Endothelial cell of umbilical vein (primary cell): ENCODE results near the gene BMPR1B.

ENCODE experiments used
- EZH2 ChIP-seq: IDR thresholded peaks from 2 replicates; pipeline ENCODE4 v1.6.1; 2012; ENCODE audit warnings: borderline replicate concordance, low read depth, mild to moderate bottlenecking, moderate library complexity, low read length, inconsistent platforms; ENCODE audit not compliant: severe bottlenecking
- FOS ChIP-seq: IDR thresholded peaks from 2 replicates; pipeline ENCODE4 v1.6.1; 2011; ENCODE audit warnings: mild to moderate bottlenecking, low read length, moderate library complexity, borderline replicate concordance; ENCODE audit not compliant: insufficient read depth
- JUN ChIP-seq: IDR thresholded peaks from 2 replicates; pipeline ENCODE4 v1.6.1; 2011; ENCODE audit warnings: borderline replicate concordance, low read depth; ENCODE audit not compliant: insufficient read length, insufficient read depth
- MYC ChIP-seq: IDR thresholded peaks from one replicate; pipeline ENCODE4 v1.6.1; 2011; ENCODE audit warnings: mild to moderate bottlenecking, low read depth, low read length
- POLR2A ChIP-seq: IDR thresholded peaks from 2 replicates; pipeline ENCODE4 v1.6.1; 2012; ENCODE audit warnings: low read depth, mild to moderate bottlenecking, control low read depth, low read length
- POLR2AphosphoS5 ChIP-seq: IDR thresholded peaks from 2 replicates; pipeline ENCODE4 v1.6.1; 2012; ENCODE audit warnings: low read depth, mild to moderate bottlenecking, control low read depth, low read length, moderate library complexity; ENCODE audit not compliant: insufficient read depth
- TF ChIP-seq, protein P1 (sequence below), 2 donors: IDR thresholded peaks; 1 replicate in 1 of 2; 2 replicates in 1 of 2; pipeline ENCODE4 v1.5.1; 2011; ENCODE audit warnings: low read length in 2 of 2, mild to moderate bottlenecking in 2 of 2, moderate library complexity in 2 of 2, control low read depth in 1 of 2, inconsistent platforms in 1 of 2, low read depth in 1 of 2; ENCODE audit not compliant: insufficient read depth in 1 of 2; ENCODE audit errors: extremely low read depth in 1 of 2
- TF ChIP-seq, protein P2 (sequence below): IDR thresholded peaks from 2 replicates; pipeline ENCODE4 v1.6.1; 2011; ENCODE audit not compliant: insufficient read depth, insufficient read length

DNA sequence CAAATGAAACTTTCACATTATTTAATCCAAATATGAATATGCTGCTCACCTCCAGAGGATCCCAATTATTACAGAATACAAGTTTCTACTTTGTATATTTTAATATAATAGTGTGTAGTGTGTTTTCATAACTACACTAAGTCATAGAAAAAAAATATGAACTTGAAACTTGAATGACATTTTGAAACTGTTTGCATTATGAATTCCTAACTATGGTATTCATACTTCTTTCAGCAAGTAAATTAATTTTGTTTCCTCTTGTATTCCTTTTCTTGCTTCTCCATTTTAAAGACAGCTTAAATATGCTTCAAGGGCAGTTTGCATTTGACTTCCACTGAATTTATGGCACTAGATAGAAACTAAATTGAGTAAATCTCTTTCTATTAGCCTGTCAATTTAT is 177.1 kb downstream of the BMPR1B start:
- TF ChIP-seq, protein P1, sequence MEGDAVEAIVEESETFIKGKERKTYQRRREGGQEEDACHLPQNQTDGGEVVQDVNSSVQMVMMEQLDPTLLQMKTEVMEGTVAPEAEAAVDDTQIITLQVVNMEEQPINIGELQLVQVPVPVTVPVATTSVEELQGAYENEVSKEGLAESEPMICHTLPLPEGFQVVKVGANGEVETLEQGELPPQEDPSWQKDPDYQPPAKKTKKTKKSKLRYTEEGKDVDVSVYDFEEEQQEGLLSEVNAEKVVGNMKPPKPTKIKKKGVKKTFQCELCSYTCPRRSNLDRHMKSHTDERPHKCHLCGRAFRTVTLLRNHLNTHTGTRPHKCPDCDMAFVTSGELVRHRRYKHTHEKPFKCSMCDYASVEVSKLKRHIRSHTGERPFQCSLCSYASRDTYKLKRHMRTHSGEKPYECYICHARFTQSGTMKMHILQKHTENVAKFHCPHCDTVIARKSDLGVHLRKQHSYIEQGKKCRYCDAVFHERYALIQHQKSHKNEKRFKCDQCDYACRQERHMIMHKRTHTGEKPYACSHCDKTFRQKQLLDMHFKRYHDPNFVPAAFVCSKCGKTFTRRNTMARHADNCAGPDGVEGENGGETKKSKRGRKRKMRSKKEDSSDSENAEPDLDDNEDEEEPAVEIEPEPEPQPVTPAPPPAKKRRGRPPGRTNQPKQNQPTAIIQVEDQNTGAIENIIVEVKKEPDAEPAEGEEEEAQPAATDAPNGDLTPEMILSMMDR (IDR thresholded peaks at IDR 0.05; ENCODE audit: extremely low read depth in 1 of 2, insufficient read depth in 1 of 2, low read depth in 1 of 2, low read length in 2 of 2): no peak
- no peak for TF ChIP-seq POLR2AphosphoS5
- TF ChIP-seq, protein P2, sequence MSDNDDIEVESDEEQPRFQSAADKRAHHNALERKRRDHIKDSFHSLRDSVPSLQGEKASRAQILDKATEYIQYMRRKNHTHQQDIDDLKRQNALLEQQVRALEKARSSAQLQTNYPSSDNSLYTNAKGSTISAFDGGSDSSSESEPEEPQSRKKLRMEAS: no peak
- no peak for TF ChIP-seq EZH2
- TF ChIP-seq POLR2A: no peak
- TF ChIP-seq JUN: no peak
- TF ChIP-seq MYC: no peak
- TF ChIP-seq FOS: no peak
